ENCODE results near the gene LANCL3.
"Not testable (repeated sequence)": the region's sequence is repeated elsewhere in the genome, so short reads cannot be mapped to it uniquely, and the experiment has no call there.

The LANCL3 gene

DNA sequence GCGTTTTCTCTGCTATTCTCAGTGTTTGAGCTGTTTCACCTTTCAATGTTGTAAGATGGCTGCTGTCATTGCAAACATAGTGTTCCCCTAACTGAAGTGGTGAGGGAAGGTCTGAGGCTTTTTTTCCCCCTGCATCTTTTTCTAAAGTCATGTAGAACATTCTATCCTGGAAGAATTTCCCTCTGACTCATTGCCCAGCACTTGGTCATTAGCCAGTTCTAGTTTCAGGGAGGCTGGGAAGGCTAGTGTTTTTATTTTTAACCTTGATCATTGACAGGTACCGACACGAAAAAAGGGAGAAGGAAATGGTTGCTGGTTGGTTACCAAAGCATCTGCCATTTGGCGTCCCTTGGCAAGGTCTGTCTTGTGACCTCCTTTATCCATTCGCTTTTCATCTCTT is 6.6 kb downstream of the LANCL3 start:
- Histone ChIP-seq H3K36me3 (no peaks in the 10 kb centered on the region), H4K20me1 (no peaks in the 10 kb centered on the region), H3K27me3 (peaks cover 1% of the 10 kb centered on the region; the same call in 1 of the 2 replicates), H3K9me3 (no peaks in the 10 kb centered on the region), H3K4me3 (no peak overlapping the region), H3K27ac (no peak overlapping the region), H3K4me1 (no peaks in the 10 kb centered on the region), H3K9ac (no peak overlapping the region), H3K4me2 (no peak overlapping the region)
- no peak for TF ChIP-seq Cebpa-rat (IDR thresholded peaks at IDR 0.05)

DNA sequence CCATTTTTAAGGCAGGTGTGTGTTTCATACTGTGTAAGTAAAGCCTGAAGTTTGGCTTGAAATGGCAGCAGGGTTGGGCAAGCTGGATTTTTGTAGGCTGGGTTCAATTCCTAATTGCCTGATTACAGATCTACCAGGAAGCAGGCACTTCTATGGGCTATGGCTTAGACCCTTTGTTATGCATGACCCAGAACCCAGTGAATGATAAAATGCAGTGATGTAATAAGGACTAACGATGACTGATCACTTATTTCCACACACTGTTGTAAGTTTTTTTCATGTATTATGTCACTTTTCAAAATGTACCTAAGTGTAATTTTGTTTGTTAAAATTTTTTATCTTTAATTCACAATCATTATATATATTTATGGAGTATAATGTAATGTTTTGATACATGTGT is 8.6 kb downstream of the LANCL3 start:
- Histone ChIP-seq H3K36me3 (no peaks in the 10 kb centered on the region), H3K4me3 (no peak overlapping the region), H3K9me3 (no peaks in the 10 kb centered on the region), H3K4me2 (no peak overlapping the region), H3K27me3 (no peaks in the 10 kb centered on the region), H3K9ac (no peak overlapping the region), H4K20me1 (no peaks in the 10 kb centered on the region), H3K4me1 (no peaks in the 10 kb centered on the region), H3K27ac (no peak overlapping the region)
- TF ChIP-seq Cebpa-rat (IDR thresholded peaks at IDR 0.05) = no peak

DNA sequence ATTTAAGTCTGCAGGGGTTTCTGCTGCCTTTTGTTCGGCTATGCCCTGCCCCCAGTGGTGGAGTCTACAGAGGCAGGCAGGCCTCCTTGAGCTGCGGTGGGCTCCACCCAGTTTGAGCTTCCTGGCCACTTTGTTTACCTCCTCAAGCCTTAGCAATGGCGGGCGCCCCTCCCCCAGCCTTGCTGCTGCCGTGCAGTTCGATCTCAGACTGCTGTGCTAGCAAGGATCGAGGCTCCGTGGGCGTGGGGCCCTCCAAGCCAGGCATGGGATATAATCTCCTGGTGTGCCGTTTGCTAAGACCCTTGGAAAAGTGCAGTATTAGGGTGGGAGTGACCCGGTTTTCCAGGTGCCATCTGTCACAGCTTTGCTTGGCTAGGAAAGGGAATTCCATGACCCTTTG is 15.9 kb downstream of the LANCL3 start:
- not testable (repeated sequence) for H3K4me1 ChIP-seq, H3K27ac ChIP-seq, H3K4me2 ChIP-seq, H4K20me1 ChIP-seq, H3K9ac ChIP-seq, H3K4me3 ChIP-seq, H3K27me3 ChIP-seq, H3K36me3 ChIP-seq
- H3K9me3 ChIP-seq = peaks cover 11% of the 10 kb centered on the region; the same call in 1 of the 2 replicates

DNA sequence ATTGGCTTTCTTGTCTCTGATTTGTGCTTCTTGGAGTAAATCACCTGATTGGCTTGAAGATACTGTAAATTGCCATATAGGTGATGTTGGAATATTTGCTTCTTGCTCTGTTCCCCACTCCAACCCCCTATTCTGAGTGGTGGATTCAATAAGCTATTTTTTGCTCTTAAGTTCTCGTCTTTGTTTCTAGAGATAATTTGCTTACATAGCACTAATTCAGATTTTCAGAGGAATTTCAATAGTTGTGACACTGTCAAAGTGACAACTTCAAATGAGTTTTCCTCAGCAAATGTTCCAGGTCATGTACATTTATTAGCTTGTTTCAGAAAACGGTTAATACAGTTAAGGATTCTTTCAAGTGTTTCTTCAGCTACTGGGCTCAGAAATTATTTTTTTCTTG is 18.6 kb downstream of the LANCL3 start:
- Histone ChIP-seq H3K9me3 (peaks cover 11% of the 10 kb centered on the region; the same call in 1 of the 2 replicates), H3K4me2 (no peak overlapping the region), H3K36me3 (no peaks in the 10 kb centered on the region), H3K9ac (no peak overlapping the region), H3K27ac (no peak overlapping the region), H3K4me1 (no peaks in the 10 kb centered on the region), H4K20me1 (no peaks in the 10 kb centered on the region), H3K27me3 (no peaks in the 10 kb centered on the region), H3K4me3 (no peak overlapping the region)
- TF ChIP-seq Cebpa-rat (IDR thresholded peaks at IDR 0.05) = no peak

DNA sequence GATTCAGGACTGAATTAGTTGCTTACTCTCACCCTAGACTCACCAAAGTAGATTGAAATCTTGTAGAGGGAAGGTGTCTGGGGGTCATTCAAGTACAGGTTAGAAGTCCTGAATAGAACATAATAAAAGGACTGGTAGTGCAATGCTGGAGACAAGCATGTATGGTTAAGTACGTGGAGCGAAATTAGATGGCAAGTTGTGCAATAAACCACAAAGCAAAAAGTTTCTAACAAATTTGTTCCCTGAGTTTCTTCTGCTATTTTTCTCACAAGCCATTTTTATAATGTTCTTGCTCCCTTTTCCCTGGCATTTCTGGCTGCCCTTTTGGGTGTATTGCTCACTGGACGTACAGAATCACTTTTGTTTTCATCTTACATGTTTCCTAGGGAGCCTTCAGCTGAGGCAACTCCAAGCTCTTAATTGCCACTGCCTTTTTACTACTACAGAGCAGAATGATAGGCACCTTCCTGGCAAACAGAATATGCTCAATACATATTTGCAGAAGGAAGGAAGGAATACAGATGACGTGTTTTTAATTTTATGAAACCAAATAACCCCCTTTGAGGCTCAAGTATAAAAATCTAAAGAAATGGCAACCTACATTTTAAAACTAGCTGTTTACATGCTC is 23.4 kb downstream of the LANCL3 start:
- Histone ChIP-seq H4K20me1 (no peaks in the 10 kb centered on the region), H3K27ac (no peak overlapping the region), H3K27me3 (no peaks in the 10 kb centered on the region), H3K9ac (no peak overlapping the region), H3K9me3 (no peaks in the 10 kb centered on the region), H3K4me3 (no peak overlapping the region), H3K36me3 (no peaks in the 10 kb centered on the region), H3K4me1 (no peaks in the 10 kb centered on the region), H3K4me2 (no peak overlapping the region)
- TF ChIP-seq Cebpa-rat (IDR thresholded peaks at IDR 0.05) = no peak

DNA sequence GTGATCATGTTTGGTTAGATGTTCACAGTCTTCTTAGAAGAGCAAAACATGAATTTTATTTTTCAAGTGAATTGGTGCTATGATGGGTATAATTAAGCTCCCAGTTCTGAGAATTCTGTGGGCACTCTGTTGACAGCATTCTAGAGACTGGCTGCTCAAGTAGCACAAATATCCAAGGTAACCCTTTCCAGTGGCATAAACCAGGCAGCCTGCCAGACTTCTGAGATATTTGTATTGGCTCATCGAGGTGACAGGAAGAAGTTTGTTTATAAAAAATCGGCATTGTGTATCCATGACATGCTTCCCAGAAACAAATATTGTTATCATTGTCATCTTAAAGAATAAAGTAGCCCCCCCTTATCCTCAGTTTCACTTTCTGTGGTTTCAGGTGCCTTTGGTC is 28.3 kb downstream of the LANCL3 start:
- TF ChIP-seq Cebpa-rat (IDR thresholded peaks at IDR 0.05) = no peak
- no peaks in the 10 kb centered on the region for H3K27me3 ChIP-seq
- no peaks in the 10 kb centered on the region for H4K20me1 ChIP-seq
- no peak overlapping the region for H3K4me2 ChIP-seq
- H3K27ac ChIP-seq = no peak overlapping the region
- no peak overlapping the region for H3K9ac ChIP-seq
- no peak overlapping the region for H3K4me3 ChIP-seq
- no peaks in the 10 kb centered on the region for H3K36me3 ChIP-seq
- no peaks in the 10 kb centered on the region for H3K4me1 ChIP-seq
- H3K9me3 ChIP-seq = no peaks in the 10 kb centered on the region

DNA sequence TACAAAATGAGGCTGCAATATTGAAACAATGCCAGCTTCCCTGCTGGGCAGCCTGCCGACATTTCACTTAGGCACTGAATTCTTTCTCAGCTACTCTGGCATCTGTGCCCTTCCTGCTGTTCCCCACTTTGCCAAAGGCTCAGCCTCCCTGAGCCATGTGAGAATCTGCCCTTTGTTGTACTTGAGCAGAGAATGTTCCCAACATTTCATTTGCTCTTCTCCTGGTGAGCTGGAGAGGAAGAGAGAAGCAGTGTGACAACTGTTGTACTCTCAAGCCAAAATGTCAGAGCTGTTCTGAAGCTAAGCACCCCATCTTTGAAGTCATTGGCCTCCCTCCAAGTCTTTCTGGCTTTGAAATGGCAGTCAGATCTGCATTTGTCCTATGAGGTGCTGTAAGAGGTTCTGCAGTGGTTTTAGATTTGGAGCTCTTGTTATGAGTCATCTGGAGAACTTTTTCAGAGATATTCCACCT is 32.5 kb downstream of the LANCL3 start:
- no peak overlapping the region for H3K4me2 ChIP-seq

DNA sequence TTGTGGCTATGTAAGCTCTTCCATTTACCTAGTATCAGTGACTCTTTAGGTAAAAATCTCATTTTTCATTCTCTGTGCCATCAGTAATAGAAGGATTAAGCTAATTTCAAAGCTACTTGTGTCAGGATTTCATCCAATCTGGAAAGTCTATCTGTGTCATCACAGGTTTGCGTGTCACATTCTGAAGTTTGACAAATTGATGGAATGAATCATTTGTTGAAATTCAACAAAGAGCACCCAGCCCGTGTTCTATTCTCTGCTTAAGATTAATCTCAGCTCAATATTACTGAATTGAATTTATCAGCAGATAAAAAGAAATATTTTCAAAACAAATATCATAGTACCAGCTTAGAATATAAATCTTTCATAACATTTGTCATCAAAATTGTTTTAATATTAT is 35.8 kb downstream of the LANCL3 start:
- TF ChIP-seq Cebpa-rat (IDR thresholded peaks at IDR 0.05) = no peak
- Histone ChIP-seq H3K27me3 (no peaks in the 10 kb centered on the region), H3K27ac (no peak overlapping the region), H3K4me1 (no peaks in the 10 kb centered on the region), H3K36me3 (no peaks in the 10 kb centered on the region), H3K4me3 (no peak overlapping the region), H3K9me3 (no peaks in the 10 kb centered on the region), H4K20me1 (no peaks in the 10 kb centered on the region), H3K4me2 (no peak overlapping the region), H3K9ac (no peak overlapping the region)

More for the DNA sequence above, 32.5 kb downstream of the LANCL3 start:
- H4K20me1 ChIP-seq = no peaks in the 10 kb centered on the region
- H3K9ac ChIP-seq = no peak overlapping the region
- H3K27me3 ChIP-seq = no peaks in the 10 kb centered on the region
- TF ChIP-seq Cebpa-rat (IDR thresholded peaks at IDR 0.05) = no peak
- H3K4me3 ChIP-seq = no peak overlapping the region
- H3K27ac ChIP-seq = no peak overlapping the region
- no peaks in the 10 kb centered on the region for H3K9me3 ChIP-seq
- H3K36me3 ChIP-seq = no peaks in the 10 kb centered on the region
- H3K4me1 ChIP-seq = no peaks in the 10 kb centered on the region

DNA sequence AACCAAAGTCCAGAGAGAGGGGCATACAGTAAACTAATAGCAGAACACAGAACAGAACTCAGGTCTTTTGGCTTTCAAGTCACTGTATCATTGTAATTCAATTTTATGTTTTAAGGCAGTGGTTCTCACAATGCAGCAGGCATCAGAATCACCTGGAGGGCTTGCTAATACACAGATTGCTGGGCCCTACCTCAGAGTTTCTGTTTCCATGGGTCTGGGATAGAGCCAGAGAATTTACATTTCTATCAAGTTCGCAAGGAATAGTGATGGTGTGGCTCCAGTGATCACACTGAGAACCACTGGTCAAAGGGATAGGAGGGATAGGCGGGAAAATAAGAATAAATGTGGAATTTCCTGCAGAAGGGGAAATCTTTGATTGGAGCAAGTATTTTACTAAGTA is 36.7 kb downstream of the LANCL3 start:
- no peaks in the 10 kb centered on the region for H3K36me3 ChIP-seq
- H3K27me3 ChIP-seq = no peaks in the 10 kb centered on the region
- no peaks in the 10 kb centered on the region for H3K4me1 ChIP-seq
- TF ChIP-seq Cebpa-rat (IDR thresholded peaks at IDR 0.05) = no peak
- no peaks in the 10 kb centered on the region for H3K9me3 ChIP-seq
- H3K4me2 ChIP-seq = no peak overlapping the region
- no peak overlapping the region for H3K27ac ChIP-seq
- H4K20me1 ChIP-seq = no peaks in the 10 kb centered on the region
- no peak overlapping the region for H3K9ac ChIP-seq
- no peak overlapping the region for H3K4me3 ChIP-seq

DNA sequence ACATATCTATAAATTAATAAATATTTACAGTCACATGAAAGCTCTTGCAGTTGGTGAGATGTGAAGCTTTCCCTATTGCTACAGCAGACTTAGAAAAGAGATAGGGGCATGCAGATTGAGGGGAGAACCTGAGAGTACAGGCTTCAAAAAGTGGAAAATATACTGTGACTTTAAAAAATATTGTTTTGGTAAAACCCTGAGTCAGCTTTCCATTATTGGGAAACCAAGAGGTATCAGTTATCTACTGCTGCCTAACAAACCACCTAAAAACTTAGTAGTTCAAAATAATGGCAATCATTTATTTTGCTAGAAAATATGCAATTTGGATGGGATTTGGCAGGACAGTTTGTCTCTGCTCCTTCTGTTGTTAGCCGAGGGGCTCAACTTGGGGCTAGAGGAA is 38.3 kb downstream of the LANCL3 start:
- TF ChIP-seq Cebpa-rat (IDR thresholded peaks at IDR 0.05) = no peak
- Histone ChIP-seq H3K4me1 (no peaks in the 10 kb centered on the region), H4K20me1 (no peaks in the 10 kb centered on the region), H3K4me3 (no peak overlapping the region), H3K27me3 (no peaks in the 10 kb centered on the region), H3K9me3 (no peaks in the 10 kb centered on the region), H3K27ac (no peak overlapping the region), H3K36me3 (no peaks in the 10 kb centered on the region), H3K4me2 (no peak overlapping the region), H3K9ac (no peak overlapping the region)

DNA sequence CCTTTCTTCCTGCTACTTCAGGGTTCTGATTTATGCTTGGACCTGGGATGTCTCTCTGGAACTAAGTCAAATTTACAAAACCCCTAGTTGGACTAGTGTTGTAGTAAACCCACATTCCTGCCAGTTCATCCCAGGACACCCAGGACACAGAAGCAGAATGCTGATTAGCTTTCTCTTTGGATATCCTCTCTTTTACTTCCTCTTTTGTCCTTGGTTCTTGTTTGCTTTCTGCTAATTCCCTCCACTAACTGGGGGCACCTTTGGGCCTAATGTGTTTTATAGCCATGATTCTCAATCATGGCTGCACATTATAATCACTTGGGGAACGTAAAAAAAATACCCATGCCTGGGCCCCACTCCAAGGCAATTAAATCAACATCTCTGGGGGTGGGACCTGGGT is 42.5 kb downstream of the LANCL3 start:
- Histone ChIP-seq H3K27me3 (no peaks in the 10 kb centered on the region), H3K36me3 (no peaks in the 10 kb centered on the region), H3K4me2 (no peak overlapping the region), H3K4me1 (no peaks in the 10 kb centered on the region), H3K9ac (no peak overlapping the region), H3K27ac (no peak overlapping the region), H3K4me3 (no peak overlapping the region), H4K20me1 (no peaks in the 10 kb centered on the region), H3K9me3 (no peaks in the 10 kb centered on the region)
- TF ChIP-seq Cebpa-rat (IDR thresholded peaks at IDR 0.05) = no peak
